Measurements from ENCODE around the gene MLEC. TPM values are rescaled to one million over a fixed set of nuclear protein-coding genes. Genes with fewer than 3 reads are reported as not detected.

Gene MLEC
- total RNA-seq, 1 donor from 2014 or later: 129 TPM

DNA sequence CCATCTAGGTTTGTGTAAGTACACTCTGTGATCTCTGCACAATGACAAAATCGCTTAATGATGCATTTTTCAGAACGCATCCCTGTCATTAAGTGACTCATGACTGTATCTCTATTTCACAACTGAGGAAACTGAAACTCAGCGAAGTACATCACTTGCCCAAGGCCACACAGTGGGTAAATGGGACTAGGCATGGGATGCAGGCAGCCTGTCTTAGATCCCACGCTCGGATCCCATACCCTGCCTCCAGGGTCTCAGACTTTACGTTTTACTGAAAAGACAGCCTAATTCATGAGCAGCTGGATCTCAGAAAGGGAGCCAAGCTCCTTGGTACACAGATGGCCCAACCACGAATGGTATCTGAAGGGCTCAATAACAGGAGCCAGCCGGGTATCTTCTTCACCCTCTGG lies 2.4 kb upstream of the MLEC start:
- Mint-ChIP-seq H3K36me3 (ENCODE audit: unreplicated experiment) (no peaks in the 10 kb centered on the region), H3K4me1 (ENCODE audit: unreplicated experiment) (peaks cover 19% of the 10 kb centered on the region), H3K27me3 (ENCODE audit: unreplicated experiment) (peaks cover under 1% of the 10 kb centered on the region), H3K9me3 (ENCODE audit: unreplicated experiment) (no peaks in the 10 kb centered on the region), H3K4me3 (ENCODE audit: unreplicated experiment) (peak overlapping the region; percentile 43), H3K27ac (ENCODE audit: unreplicated experiment) (no peak overlapping the region)
- no peak for DNase-seq (ENCODE audit: extremely low spot score, unreplicated experiment)
- TF ChIP-seq, protein P1, sequence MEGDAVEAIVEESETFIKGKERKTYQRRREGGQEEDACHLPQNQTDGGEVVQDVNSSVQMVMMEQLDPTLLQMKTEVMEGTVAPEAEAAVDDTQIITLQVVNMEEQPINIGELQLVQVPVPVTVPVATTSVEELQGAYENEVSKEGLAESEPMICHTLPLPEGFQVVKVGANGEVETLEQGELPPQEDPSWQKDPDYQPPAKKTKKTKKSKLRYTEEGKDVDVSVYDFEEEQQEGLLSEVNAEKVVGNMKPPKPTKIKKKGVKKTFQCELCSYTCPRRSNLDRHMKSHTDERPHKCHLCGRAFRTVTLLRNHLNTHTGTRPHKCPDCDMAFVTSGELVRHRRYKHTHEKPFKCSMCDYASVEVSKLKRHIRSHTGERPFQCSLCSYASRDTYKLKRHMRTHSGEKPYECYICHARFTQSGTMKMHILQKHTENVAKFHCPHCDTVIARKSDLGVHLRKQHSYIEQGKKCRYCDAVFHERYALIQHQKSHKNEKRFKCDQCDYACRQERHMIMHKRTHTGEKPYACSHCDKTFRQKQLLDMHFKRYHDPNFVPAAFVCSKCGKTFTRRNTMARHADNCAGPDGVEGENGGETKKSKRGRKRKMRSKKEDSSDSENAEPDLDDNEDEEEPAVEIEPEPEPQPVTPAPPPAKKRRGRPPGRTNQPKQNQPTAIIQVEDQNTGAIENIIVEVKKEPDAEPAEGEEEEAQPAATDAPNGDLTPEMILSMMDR (IDR thresholded peaks at IDR 0.05): no peak

DNA sequence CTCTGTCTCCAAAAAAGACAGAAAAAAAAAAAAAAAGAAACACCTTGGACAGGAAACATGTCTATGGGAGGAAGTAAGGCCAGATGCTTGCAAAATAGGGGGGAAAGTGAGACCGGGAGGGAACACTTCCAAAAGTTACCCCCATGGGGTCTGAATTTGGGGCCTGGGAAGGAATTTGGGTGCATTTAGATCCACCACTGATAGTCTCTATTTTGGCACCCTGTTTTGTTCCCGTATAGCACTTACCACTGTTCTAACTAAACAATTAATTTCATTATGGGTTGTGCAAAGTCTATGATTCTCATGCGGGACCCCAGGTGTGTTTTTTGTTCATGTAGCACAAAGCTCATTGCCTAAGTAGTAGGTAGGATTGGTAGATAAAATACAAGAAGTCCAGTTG lies 1.4 kb upstream of the MLEC start:
- Mint-ChIP-seq H3K36me3 (ENCODE audit: unreplicated experiment) (no peaks in the 10 kb centered on the region), H3K4me3 (ENCODE audit: unreplicated experiment) (peak overlapping the region; percentile 91), H3K27ac (ENCODE audit: unreplicated experiment) (peak overlapping the region; percentile 96), H3K9me3 (ENCODE audit: unreplicated experiment) (no peaks in the 10 kb centered on the region), H3K4me1 (ENCODE audit: unreplicated experiment) (peaks cover 27% of the 10 kb centered on the region), H3K27me3 (ENCODE audit: unreplicated experiment) (no peaks in the 10 kb centered on the region)
- TF ChIP-seq, protein P1 (IDR thresholded peaks at IDR 0.05): no peak
- no peak for DNase-seq (ENCODE audit: extremely low spot score, unreplicated experiment)

DNA sequence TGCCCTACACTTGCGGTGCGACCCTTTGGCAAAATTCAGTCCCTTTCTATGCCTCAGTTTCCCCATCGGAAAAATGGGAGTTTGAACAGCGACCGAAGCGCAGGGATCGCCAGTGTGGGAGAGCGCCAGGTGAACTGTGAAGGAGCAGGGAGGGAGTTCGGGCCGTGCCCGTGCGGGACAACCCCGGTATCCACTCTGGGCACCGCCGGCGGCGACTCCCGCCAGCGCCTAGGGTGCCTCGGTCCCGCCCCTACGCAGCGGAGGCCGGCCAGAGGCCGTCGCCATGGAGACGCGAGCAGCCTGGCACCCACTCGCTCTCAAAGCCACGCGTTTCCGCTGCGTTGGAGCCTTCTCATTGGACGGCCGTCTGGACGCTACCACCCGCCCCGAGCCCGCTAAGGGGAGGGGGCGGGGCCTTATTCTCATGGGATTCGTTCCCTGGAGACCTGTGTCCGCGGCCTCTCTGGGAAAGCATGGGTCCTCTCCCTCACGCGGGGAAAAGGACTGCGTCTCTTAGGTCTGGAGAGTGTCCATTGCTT lies 729 bp upstream of the MLEC start:
- Mint-ChIP-seq H3K9me3 (ENCODE audit: unreplicated experiment) (no peaks in the 10 kb centered on the region), H3K4me1 (ENCODE audit: unreplicated experiment) (peaks cover 30% of the 10 kb centered on the region), H3K27ac (ENCODE audit: unreplicated experiment) (peak overlapping the region; percentile 96), H3K4me3 (ENCODE audit: unreplicated experiment) (peak overlapping the region; percentile 91), H3K36me3 (ENCODE audit: unreplicated experiment) (no peaks in the 10 kb centered on the region), H3K27me3 (ENCODE audit: unreplicated experiment) (no peaks in the 10 kb centered on the region)
- DNase-seq (ENCODE audit: extremely low spot score, unreplicated experiment): peak; percentile 98
- TF ChIP-seq, protein P1 (IDR thresholded peaks at IDR 0.05): no peak

DNA sequence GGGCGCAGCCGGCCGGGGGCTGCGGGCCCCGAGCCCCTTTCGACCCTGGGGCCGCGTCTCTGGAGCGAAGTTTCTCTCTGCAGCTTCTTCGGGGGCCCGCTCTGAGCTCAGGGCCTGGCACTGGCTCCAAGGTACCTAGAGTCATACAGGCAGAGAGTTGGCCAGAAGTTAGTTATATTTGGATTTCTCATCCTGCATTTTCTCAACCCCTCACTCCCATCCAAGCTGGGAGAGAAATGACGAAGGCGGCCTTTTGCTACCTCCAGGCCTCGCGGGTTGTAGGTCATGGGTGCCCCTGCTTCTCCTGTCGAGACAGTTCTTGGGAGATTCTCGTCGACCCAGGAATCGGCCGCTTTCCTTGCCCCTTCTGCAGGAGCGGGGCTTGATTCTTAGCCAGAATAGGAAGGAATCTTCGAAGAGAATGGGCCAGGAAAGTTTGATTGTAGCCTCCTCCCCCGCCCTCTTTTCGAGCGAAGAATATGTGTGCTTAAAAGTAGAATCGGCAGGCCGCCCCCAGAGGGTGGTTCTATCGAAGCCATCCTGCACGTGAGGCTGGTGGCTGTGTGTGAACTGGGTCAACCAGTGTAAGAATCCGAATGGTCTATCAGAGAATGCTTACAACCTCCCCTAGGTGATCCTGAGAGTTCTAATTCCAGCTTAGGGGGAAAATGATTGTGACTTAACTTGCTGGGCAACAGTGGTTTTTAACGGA lies 785 bp downstream of the MLEC start:
- Mint-ChIP-seq H3K4me1 (ENCODE audit: unreplicated experiment) (peaks cover 42% of the 10 kb centered on the region), H3K4me3 (ENCODE audit: unreplicated experiment) (peak overlapping the region; percentile 86), H3K27ac (ENCODE audit: unreplicated experiment) (peak overlapping the region; percentile 75), H3K9me3 (ENCODE audit: unreplicated experiment) (no peaks in the 10 kb centered on the region), H3K36me3 (ENCODE audit: unreplicated experiment) (no peaks in the 10 kb centered on the region), H3K27me3 (ENCODE audit: unreplicated experiment) (no peaks in the 10 kb centered on the region)
- TF ChIP-seq, protein P1 (IDR thresholded peaks at IDR 0.05): no peak
- DNase-seq (ENCODE audit: extremely low spot score, unreplicated experiment): no peak

DNA sequence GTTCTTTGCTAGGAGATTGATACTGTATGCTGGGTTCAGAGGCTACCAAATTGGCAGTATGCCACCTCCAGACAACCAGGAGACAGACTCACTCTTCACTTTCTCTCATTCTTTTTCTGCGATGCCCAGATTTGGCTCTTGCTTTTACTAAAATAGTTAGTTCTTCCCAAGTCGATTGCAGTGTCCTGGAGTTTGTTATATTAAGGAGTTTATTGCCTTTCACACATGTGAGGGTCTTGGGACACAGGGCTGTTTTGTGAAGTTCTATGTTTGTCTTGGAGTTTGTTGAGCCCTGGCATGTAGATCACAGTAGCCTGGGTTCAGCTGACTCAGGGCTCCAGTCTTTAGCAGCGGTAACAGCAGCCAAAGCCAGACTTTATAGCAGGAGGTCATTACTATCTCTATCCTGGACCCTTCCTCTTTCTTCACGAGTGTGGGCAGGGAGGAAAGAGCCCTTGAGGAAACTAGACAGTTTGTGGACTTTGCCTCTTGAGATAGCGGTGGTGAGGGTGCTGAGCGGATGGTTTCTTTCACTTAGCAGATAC lies 1.6 kb downstream of the MLEC start:
- no peak for DNase-seq (ENCODE audit: extremely low spot score, unreplicated experiment)
- H3K27me3 Mint-ChIP-seq (ENCODE audit: unreplicated experiment): no peaks in the 10 kb centered on the region
- peak overlapping the region; percentile 75 for H3K27ac Mint-ChIP-seq (ENCODE audit: unreplicated experiment)
- H3K9me3 Mint-ChIP-seq (ENCODE audit: unreplicated experiment): no peaks in the 10 kb centered on the region
- H3K4me1 Mint-ChIP-seq (ENCODE audit: unreplicated experiment): peaks cover 44% of the 10 kb centered on the region
- TF ChIP-seq, protein P1 (IDR thresholded peaks at IDR 0.05): no peak
- peak overlapping the region; percentile 86 for H3K4me3 Mint-ChIP-seq (ENCODE audit: unreplicated experiment)
- peaks cover 3% of the 10 kb centered on the region for H3K36me3 Mint-ChIP-seq (ENCODE audit: unreplicated experiment)
